HCT116 (cell line): Measurements from ENCODE around the gene KASH5. TPM values are rescaled to one million over a fixed set of nuclear protein-coding genes. Genes with fewer than 3 reads are reported as not detected.

Source experiments
- ATAC-seq: fragments of 200-7000 bp; cut with Tn5 transposase; 2 replicates; pipeline ENCODE4 v1.9.1; 2020; ENCODE audit warnings: mild to moderate bottlenecking, moderate library complexity
- BruUV-seq: library from RNA; stranded (reverse); fragments of 400-500 nt; replicated peaks from 2 replicates; lab custom pipeline; 2021; lab: Mats Ljungman, UMichigan
- CTCF ChIA-PET: fragments of 300-600 bp; sonication (Branson Sonifier 250); formaldehyde crosslinking; loops from one replicate; lab custom pipeline; 2021; ENCODE audit warnings: antibody characterized with exemption; lab: Charles Lee
- POLR2A ChIA-PET: fragments of 300-600, 350-600 bp; sonication (Branson Sonifier 250); formaldehyde crosslinking; loops from one replicate; lab custom pipeline; 2021; ENCODE audit warnings: antibody characterized with exemption; lab: Charles Lee
- RAD21 ChIA-PET, 2 experiments: fragments of 300-600 bp; sonication (Branson Sonifier 250); formaldehyde crosslinking; loops; one replicate each; lab custom pipeline; 2023; ENCODE audit warnings: low total read pairs in 2 of 2; ENCODE audit not compliant: uncharacterized antibody in 2 of 2, unreplicated experiment in 2 of 2, low non-redundant PET in 1 of 2; lab: Charles Lee
- DNase-seq: peaks from one replicate; pipeline ENCODE4 v3.0.0-alpha.2; 2010; ENCODE audit warnings: low read depth, low spot score
- H2AFZ ChIP-seq: fragments of 200-600 bp; shearing (Covaris generic), sonication (generic); 2 replicates; pipeline ENCODE4 v1.6.1; 2017; ENCODE audit warnings: low read depth, mixed run types, mixed read lengths, antibody characterized with exemption, low read length; ENCODE audit not compliant: poor library complexity, severe bottlenecking
- H3K27ac ChIP-seq: 2 replicates; pipeline ENCODE4 v1.5.1; 2012; ENCODE audit warnings: low read depth, low read length
- H3K27me3 ChIP-seq: fragments of 200-600 bp; sonication (generic); 2 replicates; pipeline ENCODE4 v1.6.1; 2016; ENCODE audit warnings: mixed run types, low read length, mixed read lengths; ENCODE audit not compliant: insufficient read depth
- H3K36me3 ChIP-seq, 2 experiments: fragments of 200-500 bp in 1 of 2; fragments of 200-600 bp in 1 of 2; sonication (Bioruptor generic) in 1 of 2; sonication (generic) in 1 of 2; 2 replicates each; pipeline versions ENCODE4 v1.5.1 to v1.6.1; 2014 to 2016; ENCODE audit warnings: low read length in 2 of 2, inconsistent platforms in 1 of 2, mixed read lengths in 1 of 2, mixed run types in 1 of 2; ENCODE audit not compliant: insufficient read depth in 2 of 2, control insufficient read depth in 1 of 2
- H3K4me1 ChIP-seq, 2 experiments: fragments of 200-600 bp in 1 of 2; sonication (generic) in 1 of 2; 2 replicates each; pipeline versions ENCODE4 v1.5.1 to v1.6.1; 2012 to 2017; ENCODE audit warnings: low read length in 2 of 2, inconsistent platforms in 1 of 2, mild to moderate bottlenecking in 1 of 2, mixed read lengths in 1 of 2, mixed run types in 1 of 2, moderate library complexity in 1 of 2; ENCODE audit not compliant: insufficient read depth in 2 of 2, control insufficient read depth in 1 of 2
- H3K4me2 ChIP-seq: fragments of 200-600 bp; sonication (generic); 2 replicates; pipeline ENCODE4 v1.6.1; 2017; ENCODE audit warnings: mixed run types, low read length, mixed read lengths
- H3K4me3 ChIP-seq, 2 experiments: fragments of 200-600 bp in 1 of 2; sonication (generic) in 1 of 2; replicated peaks in 1 of 2; 2 replicates each; pipeline ENCODE4 v1.5.1; 2011 to 2016; ENCODE audit warnings: low read length in 2 of 2, control low read depth in 1 of 2, low read depth in 1 of 2, mild to moderate bottlenecking in 1 of 2, mixed read lengths in 1 of 2, mixed run types in 1 of 2
- H3K79me2 ChIP-seq: fragments of 200-600 bp; sonication (generic); 2 replicates; pipeline ENCODE4 v1.6.1; 2017; ENCODE audit warnings: mild to moderate bottlenecking, mixed run types, low read length, moderate library complexity, mixed read lengths; ENCODE audit not compliant: insufficient read depth
- H3K9ac ChIP-seq: fragments of 200-600 bp; sonication (generic); 2 replicates; pipeline ENCODE4 v1.6.1; 2016; ENCODE audit warnings: low read length, mixed read lengths
- H3K9me2 ChIP-seq: fragments of 200-600 bp; sonication (generic), shearing (Covaris generic); 2 replicates; pipeline ENCODE4 v1.6.1; 2017; ENCODE audit warnings: mixed run types, mild to moderate bottlenecking, moderate library complexity; ENCODE audit not compliant: insufficient read depth
- H3K9me3 ChIP-seq, 2 experiments: fragments of 200-500 bp in 1 of 2; fragments of 200-600 bp in 1 of 2; sonication (Bioruptor generic) in 1 of 2; sonication (generic) in 1 of 2; 2 replicates each; pipeline ENCODE4 v1.6.1; 2014 to 2017; ENCODE audit warnings: low read length in 2 of 2, mixed read lengths in 2 of 2, inconsistent platforms in 1 of 2, low read depth in 1 of 2, mild to moderate bottlenecking in 1 of 2, mixed run types in 1 of 2, moderate library complexity in 1 of 2; ENCODE audit not compliant: control insufficient read depth in 1 of 2, insufficient read depth in 1 of 2
- H4K20me1 ChIP-seq: fragments of 200-600 bp; sonication (generic), shearing (Covaris generic); 2 replicates; pipeline ENCODE4 v1.6.1; 2017; ENCODE audit warnings: mixed run types, mild to moderate bottlenecking, moderate library complexity; ENCODE audit not compliant: insufficient read depth
- CBX3 ChIP-seq: IDR thresholded peaks from 2 replicates; pipeline ENCODE4 v1.6.1; 2012; ENCODE audit warnings: low read depth
- ELF1 ChIP-seq: IDR thresholded peaks from 2 replicates; pipeline ENCODE4 v1.6.1; 2012; ENCODE audit warnings: low read depth, borderline replicate concordance
- EZH2 ChIP-seq: fragments of 200-600 bp; sonication (generic); IDR thresholded peaks from 2 replicates; pipeline ENCODE4 v1.6.1; 2017; ENCODE audit warnings: antibody characterized with exemption, mixed run types
- EZH2phosphoT487 ChIP-seq: fragments of 200-600 bp; IDR thresholded peaks from 2 replicates; pipeline ENCODE4 v1.6.1; 2018; ENCODE audit warnings: antibody characterized with exemption, borderline replicate concordance
- FOSL1 ChIP-seq: IDR thresholded peaks from 2 replicates; pipeline ENCODE4 v1.6.1; 2012; ENCODE audit warnings: low read depth
- JUND ChIP-seq: IDR thresholded peaks from 2 replicates; pipeline ENCODE4 v1.6.1; 2012
- POLR2AphosphoS5 ChIP-seq: IDR thresholded peaks from 2 replicates; pipeline ENCODE4 v1.6.1; 2011; ENCODE audit warnings: mild to moderate bottlenecking, low read depth, low read length, moderate library complexity
- RAD21 ChIP-seq: IDR thresholded peaks from 2 replicates; pipeline ENCODE4 v1.6.1; 2012; ENCODE audit warnings: low read depth, mild to moderate bottlenecking
- YY1 ChIP-seq: IDR thresholded peaks from 2 replicates; pipeline ENCODE4 v1.6.1; 2011; ENCODE audit warnings: low read length, low read depth, moderate library complexity, mild to moderate bottlenecking; ENCODE audit not compliant: insufficient replicate concordance; ENCODE audit errors: extremely low read depth
- intact Hi-C: fragments of 100-400 bp; cut with micrococcal nuclease; formaldehyde crosslinking; loops from 2 replicates; pipeline ENCODE4 v1.10.0; 2022
- total RNA-seq: library from RNA; stranded (reverse); gene quantifications from one replicate; pipeline ENCODE4 v1.2.1, GENCODE V29; 2021; ENCODE audit not compliant: unreplicated experiment
- TF ChIP-seq, protein P1 (sequence below), 3 experiments: fragments of 200-600 bp in 1 of 3; sonication (generic) in 1 of 3; IDR thresholded peaks in 2 of 3; conservative IDR thresholded peaks in 1 of 3; 2 replicates each; pipeline ENCODE4 v1.5.1; 2012 to 2017; ENCODE audit warnings: low read depth in 2 of 3, low read length in 2 of 3, antibody characterized with exemption in 1 of 3, borderline replicate concordance in 1 of 3, control low read depth in 1 of 3, mild to moderate bottlenecking in 1 of 3, mixed read lengths in 1 of 3, mixed run types in 1 of 3, moderate library complexity in 1 of 3; ENCODE audit not compliant: insufficient read depth in 1 of 3
- TF ChIP-seq, protein P2 (sequence below): IDR thresholded peaks from 2 replicates; pipeline ENCODE4 v1.6.1; 2012
- TF ChIP-seq, protein P3 (sequence below): IDR thresholded peaks from 2 replicates; pipeline ENCODE4 v1.6.1; 2012; ENCODE audit warnings: low read depth

KASH5 gene
- total RNA-seq, 1 experiment from 2014 or later = not detected

DNA sequence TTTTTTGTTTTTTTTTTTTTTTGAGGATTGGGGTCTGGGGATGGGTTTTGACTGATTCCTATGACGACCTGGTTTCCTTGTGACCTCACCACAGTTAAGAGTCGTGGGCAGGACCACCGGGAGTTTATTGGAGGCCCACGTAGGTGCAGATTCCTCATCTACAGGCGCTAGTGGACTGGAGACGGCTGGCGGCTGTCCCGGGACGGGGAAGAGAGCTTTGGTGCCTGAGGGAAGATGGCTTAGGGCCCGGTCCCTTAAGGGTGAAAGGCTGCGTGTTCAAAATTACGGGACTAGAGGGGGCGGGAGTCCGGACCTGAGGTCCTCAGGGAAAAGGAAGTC lies 25.2 kb upstream of the KASH5 start:
- peak overlapping the region; percentile 29 for H2AFZ ChIP-seq
- no peaks in the 10 kb centered on the region for H3K27me3 ChIP-seq
- no peaks in the 10 kb centered on the region for H3K9me3 ChIP-seq
- DNase-seq = no peak
- RAD21 ChIA-PET = interaction anchor here in 1 of 2 experiments (1.0 kb wide), 1 partner anchor 28 kb away, joined by 3 read pairs; no protein-coding TSS in a partner anchor
- H3K36me3 ChIP-seq = peaks cover 6 to 9% of the 10 kb centered on the region in 2 experiments; a peak in 3 of 4 replicates
- peak overlapping the region; percentile 97 for H3K9ac ChIP-seq
- H3K9me2 ChIP-seq = no peaks in the 10 kb centered on the region
- H4K20me1 ChIP-seq = no peaks in the 10 kb centered on the region
- H3K27ac ChIP-seq = peak overlapping the region; percentile 94
- POLR2A ChIA-PET = interaction anchor here (0.5 to 1.7 kb wide), 4 partner anchors 12 to 521 kb away, joined by 3 to 14 read pairs (median 4); partner anchors contain the start of genes ALDH16A1 and RRAS
- H3K4me3 ChIP-seq = peak overlapping the region; percentile 93
- H3K79me2 ChIP-seq = peaks cover 4% of the 10 kb centered on the region; the same call in 1 of the 2 replicates
- intact Hi-C loops = loop anchor here (1.0 kb wide), 1 partner anchor 80 kb away; no protein-coding TSS in a partner anchor
- BruUV-seq = TSS peak; percentile 59
- TF ChIP-seq, protein P1, sequence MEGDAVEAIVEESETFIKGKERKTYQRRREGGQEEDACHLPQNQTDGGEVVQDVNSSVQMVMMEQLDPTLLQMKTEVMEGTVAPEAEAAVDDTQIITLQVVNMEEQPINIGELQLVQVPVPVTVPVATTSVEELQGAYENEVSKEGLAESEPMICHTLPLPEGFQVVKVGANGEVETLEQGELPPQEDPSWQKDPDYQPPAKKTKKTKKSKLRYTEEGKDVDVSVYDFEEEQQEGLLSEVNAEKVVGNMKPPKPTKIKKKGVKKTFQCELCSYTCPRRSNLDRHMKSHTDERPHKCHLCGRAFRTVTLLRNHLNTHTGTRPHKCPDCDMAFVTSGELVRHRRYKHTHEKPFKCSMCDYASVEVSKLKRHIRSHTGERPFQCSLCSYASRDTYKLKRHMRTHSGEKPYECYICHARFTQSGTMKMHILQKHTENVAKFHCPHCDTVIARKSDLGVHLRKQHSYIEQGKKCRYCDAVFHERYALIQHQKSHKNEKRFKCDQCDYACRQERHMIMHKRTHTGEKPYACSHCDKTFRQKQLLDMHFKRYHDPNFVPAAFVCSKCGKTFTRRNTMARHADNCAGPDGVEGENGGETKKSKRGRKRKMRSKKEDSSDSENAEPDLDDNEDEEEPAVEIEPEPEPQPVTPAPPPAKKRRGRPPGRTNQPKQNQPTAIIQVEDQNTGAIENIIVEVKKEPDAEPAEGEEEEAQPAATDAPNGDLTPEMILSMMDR (IDR thresholded peaks at IDR 0.05 in 2 of 3, conservative IDR thresholded peaks at IDR 0.05 in 1 of 3; ENCODE audit: borderline replicate concordance in 1 of 3, insufficient read depth in 1 of 3, low read depth in 2 of 3, low read length in 2 of 3) = no peak
- TF ChIP-seq EZH2 (no peak), YY1 (no peak), CBX3 (no peak), POLR2AphosphoS5 (no peak), ELF1 (no peak), EZH2phosphoT487 (no peak), JUND (no peak), RAD21 (no peak), FOSL1 (no peak)
- TF ChIP-seq, protein P2, sequence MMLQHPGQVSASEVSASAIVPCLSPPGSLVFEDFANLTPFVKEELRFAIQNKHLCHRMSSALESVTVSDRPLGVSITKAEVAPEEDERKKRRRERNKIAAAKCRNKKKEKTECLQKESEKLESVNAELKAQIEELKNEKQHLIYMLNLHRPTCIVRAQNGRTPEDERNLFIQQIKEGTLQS = no peak
- TF ChIP-seq, protein P3, sequence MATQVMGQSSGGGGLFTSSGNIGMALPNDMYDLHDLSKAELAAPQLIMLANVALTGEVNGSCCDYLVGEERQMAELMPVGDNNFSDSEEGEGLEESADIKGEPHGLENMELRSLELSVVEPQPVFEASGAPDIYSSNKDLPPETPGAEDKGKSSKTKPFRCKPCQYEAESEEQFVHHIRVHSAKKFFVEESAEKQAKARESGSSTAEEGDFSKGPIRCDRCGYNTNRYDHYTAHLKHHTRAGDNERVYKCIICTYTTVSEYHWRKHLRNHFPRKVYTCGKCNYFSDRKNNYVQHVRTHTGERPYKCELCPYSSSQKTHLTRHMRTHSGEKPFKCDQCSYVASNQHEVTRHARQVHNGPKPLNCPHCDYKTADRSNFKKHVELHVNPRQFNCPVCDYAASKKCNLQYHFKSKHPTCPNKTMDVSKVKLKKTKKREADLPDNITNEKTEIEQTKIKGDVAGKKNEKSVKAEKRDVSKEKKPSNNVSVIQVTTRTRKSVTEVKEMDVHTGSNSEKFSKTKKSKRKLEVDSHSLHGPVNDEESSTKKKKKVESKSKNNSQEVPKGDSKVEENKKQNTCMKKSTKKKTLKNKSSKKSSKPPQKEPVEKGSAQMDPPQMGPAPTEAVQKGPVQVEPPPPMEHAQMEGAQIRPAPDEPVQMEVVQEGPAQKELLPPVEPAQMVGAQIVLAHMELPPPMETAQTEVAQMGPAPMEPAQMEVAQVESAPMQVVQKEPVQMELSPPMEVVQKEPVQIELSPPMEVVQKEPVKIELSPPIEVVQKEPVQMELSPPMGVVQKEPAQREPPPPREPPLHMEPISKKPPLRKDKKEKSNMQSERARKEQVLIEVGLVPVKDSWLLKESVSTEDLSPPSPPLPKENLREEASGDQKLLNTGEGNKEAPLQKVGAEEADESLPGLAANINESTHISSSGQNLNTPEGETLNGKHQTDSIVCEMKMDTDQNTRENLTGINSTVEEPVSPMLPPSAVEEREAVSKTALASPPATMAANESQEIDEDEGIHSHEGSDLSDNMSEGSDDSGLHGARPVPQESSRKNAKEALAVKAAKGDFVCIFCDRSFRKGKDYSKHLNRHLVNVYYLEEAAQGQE = no peak
- CTCF ChIA-PET = interaction anchor here (0.8 to 1.1 kb wide), 4 partner anchors 21 to 430 kb away, joined by 3 to 4 read pairs (median 3); partner anchors contain the start of gene DHDH
- ATAC-seq = peak; percentile 4
- H3K4me1 ChIP-seq = peaks cover 10 to 27% of the 10 kb centered on the region in 2 experiments
- H3K4me2 ChIP-seq = peak overlapping the region; percentile 100
